IMR-90 (cell line): ENCODE results near the gene OPHN1.

Source experiments
- CEBPB ChIP-seq: IDR thresholded peaks from 2 replicates; pipeline ENCODE4 v1.6.1; 2012; ENCODE audit warnings: low read depth, low read length, improper control_type of control experiment
- CTCF ChIP-seq: conservative IDR thresholded peaks from 2 replicates; pipeline ENCODE4 v1.5.1; 2012; ENCODE audit warnings: mild to moderate bottlenecking, low read depth, low read length, improper control_type of control experiment
- FOS ChIP-seq: fragments of 150-350 bp; IDR thresholded peaks from 2 replicates; pipeline ENCODE4 v1.6.1; 2016; ENCODE audit warnings: low read depth, low read length
- MAZ ChIP-seq: IDR thresholded peaks from 2 replicates; pipeline ENCODE4 v1.6.1; 2012; ENCODE audit warnings: low read depth, mild to moderate bottlenecking, low read length, improper control_type of control experiment, moderate library complexity, borderline replicate concordance
- MXI1 ChIP-seq: IDR thresholded peaks from 2 replicates; pipeline ENCODE4 v1.6.1; 2012; ENCODE audit warnings: low read depth, mild to moderate bottlenecking, low read length, moderate library complexity, borderline replicate concordance
- NFE2L2 ChIP-seq: fragments of 150-350 bp; IDR thresholded peaks from 2 replicates; pipeline ENCODE4 v1.6.1; 2016; ENCODE audit warnings: low read depth, mild to moderate bottlenecking, low read length
- POLR2A ChIP-seq: IDR thresholded peaks from 2 replicates; pipeline ENCODE4 v1.6.1; 2012; ENCODE audit warnings: mild to moderate bottlenecking, low read depth, low read length
- RAD21 ChIP-seq: IDR thresholded peaks from 2 replicates; pipeline ENCODE4 v1.6.1; 2012; ENCODE audit warnings: low read length, improper control_type of control experiment
- RCOR1 ChIP-seq: IDR thresholded peaks from 2 replicates; pipeline ENCODE4 v1.6.1; 2012; ENCODE audit warnings: mild to moderate bottlenecking, low read length, improper control_type of control experiment; ENCODE audit not compliant: insufficient replicate concordance
- RFX5 ChIP-seq: IDR thresholded peaks from 2 replicates; pipeline ENCODE4 v1.8.0; 2012; ENCODE audit warnings: low read depth, mild to moderate bottlenecking, low read length, moderate library complexity
- SMC3 ChIP-seq: fragments of 150-350 bp; IDR thresholded peaks from 2 replicates; pipeline ENCODE4 v1.6.1; 2016; ENCODE audit warnings: low read depth, mild to moderate bottlenecking, antibody characterized with exemption, low read length, moderate library complexity
- USF2 ChIP-seq: fragments of 150-350 bp; IDR thresholded peaks from 2 replicates; pipeline ENCODE4 v1.6.1; 2017; ENCODE audit warnings: mild to moderate bottlenecking, antibody characterized with exemption, low read length, low read depth

GRCh38 chrX:68185161-68185560 is 248.1 kb downstream of the OPHN1 start:
- TF ChIP-seq CEBPB = no peak
- TF ChIP-seq CTCF = no peak
- TF ChIP-seq USF2 = no peak
- no peak for TF ChIP-seq RFX5
- no peak for TF ChIP-seq RCOR1
- TF ChIP-seq POLR2A = no peak
- TF ChIP-seq NFE2L2 = no peak
- no peak for TF ChIP-seq FOS
- no peak for TF ChIP-seq SMC3
- no peak for TF ChIP-seq RAD21
- no peak for TF ChIP-seq MXI1
- no peak for TF ChIP-seq MAZ
